CD4-positive, alpha-beta T cell treated with Interferon gamma for 1 hour (primary cell): Measurements from ENCODE around the gene DIP2A.
A peak's percentile ranks its signal among the peaks of the same experiment; 100 is the strongest.

ENCODE experiments used
- DNase-seq: peaks from one replicate; pipeline ENCODE4 v3.0.0-alpha.2; 2020

The DIP2A gene

DNA sequence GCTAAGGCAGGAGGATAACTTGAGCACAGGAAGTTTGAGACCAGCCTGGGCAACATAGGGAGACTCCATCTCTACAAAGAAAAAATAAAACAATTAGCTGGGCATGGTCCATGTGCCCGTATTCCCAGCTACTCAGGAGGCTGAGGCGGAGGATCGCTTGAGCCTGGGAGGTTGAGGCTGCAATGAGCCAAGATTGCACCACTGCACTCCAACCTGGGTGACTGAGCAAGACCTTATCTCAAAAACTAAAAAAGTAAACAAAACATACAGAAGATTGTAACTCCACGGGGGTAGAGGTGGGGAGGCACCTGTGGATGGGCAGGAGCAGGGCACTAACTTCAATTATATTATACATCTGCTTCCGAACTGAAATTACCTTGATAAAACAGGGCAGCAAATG lies 141.6 kb downstream of the DIP2A start:
- no peak for DNase-seq

DNA sequence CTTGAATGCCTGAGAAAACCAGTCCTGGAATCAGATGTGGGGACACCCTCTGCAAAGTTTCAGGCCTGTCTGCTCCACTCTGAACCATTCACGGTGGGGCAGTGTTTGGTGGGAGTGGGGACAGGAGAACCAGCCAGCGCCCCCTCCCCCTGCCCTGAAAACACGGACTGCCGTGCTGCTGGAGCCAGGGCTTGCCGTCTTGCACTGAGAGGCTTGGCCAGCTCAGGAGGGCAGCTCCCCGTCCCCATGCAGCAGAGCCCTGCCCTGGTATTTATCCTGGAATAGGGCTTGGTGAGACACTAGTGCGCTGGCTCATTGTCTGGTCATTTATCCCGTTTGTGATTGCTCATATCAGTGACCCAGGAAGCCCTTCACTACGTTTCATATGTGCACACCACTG lies 142.3 kb downstream of the DIP2A start:
- DNase-seq, result no peak

DNA sequence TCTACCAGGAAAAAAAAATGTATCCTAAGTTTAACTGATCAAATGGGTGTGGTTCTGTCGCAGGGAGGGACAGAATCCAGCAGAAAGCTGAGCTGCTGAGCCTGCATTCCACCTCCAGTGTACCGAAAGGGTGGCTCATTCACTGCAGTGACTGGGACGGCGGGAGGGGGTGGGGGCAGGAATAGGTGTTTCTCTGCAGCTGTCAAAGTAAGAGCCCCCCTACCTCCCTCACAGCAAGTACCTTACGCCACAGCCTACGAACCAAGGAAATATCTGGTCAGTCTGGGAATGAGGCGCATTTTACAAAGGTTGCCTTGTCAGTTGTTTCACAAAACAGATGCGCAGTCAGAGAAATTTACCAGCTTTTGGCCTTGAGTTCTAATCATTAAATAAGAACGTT lies 144.5 kb downstream of the DIP2A start:
- DNase-seq, result no peak

DNA sequence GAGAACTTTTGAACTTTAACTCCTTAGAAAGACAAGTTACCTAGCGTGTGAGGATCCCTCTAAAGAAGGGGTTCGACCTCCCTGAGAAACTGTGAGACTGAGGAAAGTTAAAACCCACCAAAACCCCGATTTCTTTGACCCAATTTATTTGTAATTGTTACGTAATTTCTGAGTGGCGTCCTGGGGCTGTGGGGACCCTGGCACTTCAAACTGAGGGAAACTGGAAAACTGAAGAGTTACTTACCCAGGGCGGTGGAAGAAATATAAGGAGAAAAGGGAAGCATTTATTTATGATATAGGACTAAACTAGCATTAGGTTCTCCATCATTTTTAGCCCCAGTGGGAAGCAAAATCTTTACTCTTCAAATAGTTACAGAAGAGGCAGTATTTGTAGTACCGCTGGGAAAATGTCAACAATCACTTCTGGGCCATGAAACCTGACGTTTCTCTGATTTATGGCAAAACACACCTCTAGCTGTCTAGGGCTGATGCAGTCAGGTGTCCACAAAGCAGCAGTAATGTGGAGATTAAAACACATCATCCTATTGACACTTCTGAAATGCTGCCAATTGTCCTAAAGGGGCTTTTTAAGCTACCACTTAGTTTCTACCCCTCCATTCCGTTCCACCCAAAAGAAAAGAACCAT lies 145.8 kb downstream of the DIP2A start:
- no peak for DNase-seq

DNA sequence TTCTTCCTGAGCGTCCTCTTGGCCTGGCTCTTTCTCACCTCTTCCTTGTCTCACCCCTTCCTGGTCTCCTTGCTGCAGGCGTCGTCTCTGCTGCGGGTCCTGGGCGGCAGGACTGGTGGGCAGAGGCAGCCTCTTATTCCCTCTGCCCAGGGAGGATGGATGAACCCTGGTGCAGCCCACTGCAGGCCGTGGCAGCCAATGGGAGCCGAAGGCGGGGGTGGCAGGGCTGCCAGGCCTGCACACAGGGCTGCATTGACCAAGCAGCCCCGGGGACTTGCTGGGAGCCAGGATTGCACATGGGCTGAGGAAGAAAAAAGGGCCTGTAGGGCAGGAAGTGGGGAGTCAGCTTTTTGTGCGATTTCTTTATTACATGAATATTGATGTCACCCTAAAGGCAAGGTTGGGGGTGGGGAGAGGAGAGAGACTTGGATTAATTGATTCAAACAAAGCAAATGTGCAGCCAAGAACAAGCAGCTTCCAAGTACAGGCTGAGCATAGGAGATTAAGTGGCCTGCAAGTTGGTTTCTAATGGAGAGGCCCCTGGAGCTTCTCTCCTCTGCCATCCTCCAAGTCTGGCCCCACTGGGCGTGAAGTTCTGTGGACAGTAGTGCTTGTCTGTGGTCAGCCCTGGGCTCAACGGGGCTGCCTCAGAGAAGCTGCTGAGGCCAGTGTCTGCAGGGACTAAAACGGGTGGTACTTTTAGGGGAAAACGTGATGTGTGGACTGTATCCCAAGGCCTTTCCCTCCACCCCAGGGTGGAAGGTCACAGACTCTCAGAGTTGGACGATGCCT lies 146.5 kb downstream of the DIP2A start, which contains the start of gene S100B:
S100B (minus strand) TSS at position 108 of the 792 bp plus-strand sequence. CDS start 2,667 bp downstream, outside the sequence.
- DNase-seq, result no peak

DNA sequence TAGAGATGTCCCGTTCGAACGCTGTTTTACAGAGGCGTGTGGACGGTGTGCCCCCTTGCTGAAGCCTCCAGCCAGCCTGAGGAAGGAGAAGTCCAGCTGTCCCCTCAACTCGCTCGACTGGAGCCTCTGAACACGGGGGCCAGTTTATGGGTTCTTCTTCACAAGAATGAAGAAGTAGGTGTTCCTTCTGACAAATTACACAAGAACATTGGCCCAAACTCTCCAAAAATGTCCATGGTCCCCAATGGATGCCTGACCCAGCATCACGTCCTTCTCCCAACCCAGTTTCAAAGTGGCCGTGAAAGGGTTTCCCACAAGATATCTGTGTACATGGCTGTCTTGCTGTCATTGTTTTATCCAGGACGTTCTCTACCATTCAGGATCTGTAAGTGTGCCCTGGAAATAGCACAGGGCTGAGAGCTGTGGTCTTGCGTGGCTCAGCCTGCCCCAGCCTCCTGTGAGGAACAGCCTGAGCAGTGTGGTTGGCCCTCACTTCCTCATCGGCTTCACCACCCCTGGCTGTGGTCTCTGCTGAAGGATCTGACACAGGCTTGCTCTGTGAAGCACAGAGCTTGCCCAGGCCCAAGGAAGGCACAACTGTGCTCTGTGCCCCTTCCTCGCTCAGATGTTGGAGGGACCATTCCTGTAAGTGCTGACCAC lies 147.2 kb downstream of the DIP2A start:
- DNase-seq, result peak; percentile 70

DNA sequence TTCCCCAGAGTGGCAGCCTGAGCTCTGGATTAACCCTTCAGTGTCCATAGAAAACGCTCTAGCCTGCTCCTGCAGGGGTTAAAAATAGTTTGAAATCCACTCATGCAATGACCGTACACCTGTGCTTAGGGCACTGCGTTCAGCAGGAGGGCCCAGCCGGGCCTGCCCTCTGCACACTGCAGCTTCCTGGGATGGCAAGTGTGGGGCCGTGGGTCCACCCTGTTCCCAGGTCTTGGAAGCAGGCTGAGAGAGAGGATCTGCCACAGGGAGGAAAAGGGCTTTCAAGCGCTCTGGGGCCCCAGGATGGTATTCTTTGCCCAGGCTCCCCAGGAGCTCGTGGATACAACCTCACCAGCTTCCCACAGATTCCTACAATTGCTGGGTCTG lies 147.7 kb downstream of the DIP2A start:
- DNase-seq, result no peak

DNA sequence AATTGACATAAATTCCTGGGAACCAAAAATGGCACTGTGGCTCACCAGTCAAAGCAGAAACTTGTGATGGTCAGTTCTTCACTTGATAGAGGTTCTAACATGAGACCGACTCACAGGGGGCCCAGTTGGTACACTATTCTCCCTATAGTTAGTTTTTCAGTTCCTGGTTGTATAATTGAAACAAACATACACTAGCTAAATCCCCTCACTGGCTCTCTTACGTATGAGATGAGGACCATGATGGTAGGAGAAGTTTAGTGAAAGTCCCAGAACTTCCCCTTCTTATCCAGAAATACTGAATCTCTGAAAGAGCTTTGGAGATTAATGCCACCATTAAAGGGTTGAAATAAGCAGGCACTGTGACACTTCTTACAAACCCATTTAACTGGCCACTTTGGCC lies 148.9 kb downstream of the DIP2A start:
- no peak for DNase-seq

DNA sequence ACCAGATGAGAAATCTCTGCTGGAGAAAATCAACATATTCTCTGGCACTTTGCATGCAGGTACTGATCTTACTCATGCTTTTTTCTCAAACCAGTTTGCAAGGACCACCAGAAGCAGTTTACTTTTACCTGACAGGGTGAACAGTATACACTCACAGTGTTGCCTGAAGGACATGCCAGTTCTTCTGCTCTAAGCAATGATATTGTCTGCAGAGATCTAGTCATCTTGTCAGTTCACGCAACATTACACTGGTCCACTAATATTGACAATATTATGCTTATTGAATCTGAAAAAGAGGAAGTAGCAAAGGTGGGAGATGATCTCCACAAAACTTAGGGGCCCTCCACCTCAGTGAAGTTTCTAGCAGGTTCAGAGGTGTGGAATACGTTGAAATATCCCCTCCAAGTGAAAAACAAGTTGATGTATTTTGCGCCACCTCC lies 150.0 kb downstream of the DIP2A start:
- no peak for DNase-seq

DNA sequence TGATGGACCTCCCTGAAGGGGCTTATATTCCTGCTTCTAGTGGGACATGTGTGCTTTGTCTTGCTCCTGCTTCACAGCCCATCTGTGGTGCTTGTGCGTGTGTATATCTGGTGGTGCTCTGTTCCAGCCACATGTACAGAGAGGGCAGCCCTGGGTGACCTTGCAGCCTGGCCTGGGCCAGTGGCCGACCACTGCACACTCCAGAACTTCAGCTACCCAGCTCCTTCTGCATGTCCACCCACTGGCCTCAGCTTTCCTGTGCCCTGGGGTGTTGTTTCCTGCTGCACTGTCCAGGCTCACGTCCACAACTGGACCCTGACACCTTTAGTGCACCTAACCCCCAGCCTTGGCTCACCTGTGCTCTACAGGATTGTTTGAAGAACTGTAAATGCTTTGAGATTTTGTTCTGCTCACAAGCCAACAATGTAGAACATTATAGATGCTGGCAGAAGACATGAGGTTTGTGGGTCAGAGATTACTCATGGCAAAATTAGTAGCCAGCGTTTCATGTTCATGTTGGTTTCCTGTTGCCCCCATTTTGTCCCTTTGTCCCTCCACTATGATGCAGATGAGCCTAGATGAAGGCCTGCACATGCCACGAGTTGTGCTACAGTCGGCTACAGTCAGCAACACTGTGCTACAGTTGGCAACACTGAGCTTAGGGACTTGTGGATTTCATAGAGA lies 151.5 kb downstream of the DIP2A start:
- no peak for DNase-seq

DNA sequence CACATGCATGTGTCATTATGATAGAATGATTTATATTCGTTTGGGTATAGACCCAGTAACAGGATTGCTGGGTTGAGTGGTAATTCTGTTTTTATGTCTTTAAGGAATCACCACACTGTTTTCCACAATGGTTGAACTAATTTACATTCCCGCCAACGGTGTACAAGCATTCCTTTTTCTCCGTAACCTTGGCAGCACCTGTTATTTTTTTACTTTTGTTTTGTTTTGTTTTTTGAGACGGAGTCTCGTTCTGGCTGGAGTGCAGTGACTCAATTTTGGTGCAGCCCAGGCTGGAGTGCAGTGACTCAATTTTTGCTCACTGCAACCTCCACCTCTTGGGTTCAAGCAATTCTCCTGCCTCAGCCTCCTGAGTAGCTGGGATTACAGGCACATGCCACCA lies 154.7 kb downstream of the DIP2A start:
- no peak for DNase-seq

DNA sequence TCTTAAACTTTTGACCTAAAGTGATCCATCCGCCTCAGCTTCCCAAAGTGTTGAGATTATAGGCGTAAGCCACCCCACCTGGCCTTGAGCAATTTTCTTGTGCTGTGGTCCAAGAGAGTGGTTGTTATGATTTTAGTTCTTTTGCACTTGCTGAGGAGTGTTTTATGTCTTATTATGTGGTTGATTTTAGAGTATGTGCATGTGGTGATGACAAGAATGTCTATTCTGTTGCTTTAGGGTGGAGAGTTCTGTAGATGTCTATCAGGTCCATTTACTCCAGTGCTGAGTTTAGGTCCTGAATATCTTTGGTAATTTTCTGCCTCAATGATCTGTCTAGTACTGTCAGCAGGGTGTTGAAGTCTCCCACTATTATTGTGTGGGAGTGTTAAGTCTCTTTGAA lies 157.4 kb downstream of the DIP2A start:
- DNase-seq, result no peak

DNA sequence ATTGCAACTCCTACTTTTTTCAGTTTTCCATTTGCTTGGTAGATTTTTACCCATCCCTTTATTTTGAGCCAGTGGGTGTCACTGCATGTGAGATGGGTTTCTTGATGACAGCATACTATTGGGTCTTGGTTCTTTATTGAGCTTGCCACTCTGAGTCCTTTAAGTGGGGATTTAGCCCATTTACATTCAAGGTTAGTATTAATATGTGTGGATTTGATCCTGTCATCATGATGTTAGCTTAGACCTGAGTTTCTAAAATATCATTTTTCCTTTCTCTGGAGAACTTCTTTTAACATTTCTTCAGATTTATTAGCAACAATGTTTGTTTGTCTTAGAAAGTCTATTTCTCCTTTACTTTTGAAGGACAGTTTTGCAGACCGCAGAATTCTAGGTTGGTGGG lies 158.0 kb downstream of the DIP2A start:
- no peak for DNase-seq

DNA sequence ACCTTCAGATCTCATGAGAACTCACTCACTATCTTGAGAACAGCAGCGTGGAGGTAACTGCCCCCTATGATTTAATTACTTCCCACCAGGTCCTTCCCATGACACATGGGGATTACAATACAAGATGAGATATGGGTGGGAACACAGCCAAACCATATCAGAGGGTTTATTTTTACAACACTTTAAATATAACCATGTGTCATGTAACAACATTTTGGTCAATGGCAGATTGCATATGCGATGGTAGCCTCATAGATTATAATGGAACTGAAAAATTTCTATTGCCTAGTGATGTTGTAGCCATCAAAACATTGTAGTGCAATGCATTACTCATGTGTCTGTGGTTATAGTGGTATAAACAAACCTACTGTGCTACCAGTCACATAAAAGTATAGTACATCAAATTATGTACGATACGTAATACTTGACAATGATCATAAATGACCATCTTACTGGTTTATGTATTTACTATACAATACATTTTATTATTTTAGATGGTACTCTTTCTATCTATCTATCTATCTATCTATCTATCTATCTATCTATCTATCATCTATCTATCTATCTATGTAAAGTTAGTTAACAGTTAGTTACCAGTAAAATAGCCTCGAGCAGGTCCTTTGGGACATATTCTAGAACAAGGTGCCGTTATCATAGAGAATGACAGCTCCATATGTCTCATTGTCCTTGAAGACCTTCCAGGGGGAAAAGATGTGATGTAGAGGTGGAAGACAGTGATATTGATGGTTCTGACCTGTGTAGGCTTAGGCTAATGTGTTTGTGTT lies 158.8 kb downstream of the DIP2A start:
- no peak for DNase-seq

DNA sequence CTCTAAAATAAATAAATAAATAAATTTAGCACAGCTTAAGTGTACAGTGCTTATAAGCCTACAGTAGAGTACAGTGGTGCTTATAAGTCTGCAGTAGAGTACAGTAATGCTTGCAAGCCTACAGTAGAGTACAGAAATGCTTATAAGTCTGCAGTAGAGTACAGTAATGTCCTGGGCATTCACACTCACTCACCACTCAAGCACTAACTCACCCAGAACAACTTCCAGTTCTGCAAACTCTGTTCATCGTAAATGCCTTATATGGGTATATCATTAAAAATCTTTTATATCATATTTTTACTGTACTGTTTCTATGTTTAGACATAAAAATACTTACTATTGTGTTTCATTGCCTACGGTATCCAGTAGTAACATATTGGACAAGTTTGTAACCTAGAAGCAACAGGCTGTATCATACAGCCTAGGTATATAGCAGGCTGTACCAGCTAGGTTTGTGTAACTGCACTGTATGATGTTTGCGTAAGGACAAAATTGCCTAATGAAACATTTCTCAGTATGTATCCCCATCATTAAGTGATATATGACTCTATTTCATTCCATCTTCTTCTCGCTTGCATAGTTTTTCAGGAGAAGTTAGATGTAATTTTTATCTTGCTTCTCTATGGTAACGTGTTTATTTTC lies 160.2 kb downstream of the DIP2A start:
- no peak for DNase-seq
